GM21423 (cell line): ENCODE data around the gene SLC25A15.
"Not testable (repeated sequence)": the region's sequence is repeated elsewhere in the genome, so short reads cannot be mapped to it uniquely, and the experiment has no call there.

Source experiments
- ATAC-seq: cut with Tn5 transposase; IDR thresholded peaks from one replicate; pipeline ENCODE4 v1.9.1; 2021; ENCODE audit warnings: mild to moderate bottlenecking, moderate library complexity; ENCODE audit not compliant: unreplicated experiment

Gene SLC25A15

GRCh38 chr13:40780822-40781401 lies 8.5 kb upstream of the SLC25A15 start:
- ATAC-seq = no peak

GRCh38 chr13:40781717-40782116 lies 7.7 kb upstream of the SLC25A15 start:
- no peak for ATAC-seq

GRCh38 chr13:40782971-40783370 lies 6.4 kb upstream of the SLC25A15 start:
- ATAC-seq = not testable (repeated sequence)

GRCh38 chr13:40784540-40784939 lies 4.9 kb upstream of the SLC25A15 start:
- ATAC-seq = no peak

GRCh38 chr13:40786568-40786996 lies 2.8 kb upstream of the SLC25A15 start:
- ATAC-seq = no peak

GRCh38 chr13:40787062-40787461 lies 2.3 kb upstream of the SLC25A15 start:
- no peak for ATAC-seq

GRCh38 chr13:40788540-40789274 lies 704 bp upstream of the SLC25A15 start:
- not testable (repeated sequence) for ATAC-seq

- no peak for ATAC-seq
These were observed 774 bp downstream of the SLC25A15 start for GRCh38 chr13:40790154-40790616.

- ATAC-seq = no peak
These were observed 3.1 kb downstream of the SLC25A15 start for GRCh38 chr13:40792284-40793051.

GRCh38 chr13:40793339-40793738 lies 3.9 kb downstream of the SLC25A15 start:
- no peak for ATAC-seq

- no peak for ATAC-seq
These were observed 5.3 kb downstream of the SLC25A15 start for GRCh38 chr13:40794414-40795368.

- ATAC-seq = no peak
These were observed 7.2 kb downstream of the SLC25A15 start for GRCh38 chr13:40796649-40797048.

- ATAC-seq = no peak
These were observed 9.0 kb downstream of the SLC25A15 start for GRCh38 chr13:40798380-40798779.

GRCh38 chr13:40799508-40799907 lies 10.1 kb downstream of the SLC25A15 start:
- ATAC-seq = no peak

GRCh38 chr13:40800559-40800958 lies 11.1 kb downstream of the SLC25A15 start:
- ATAC-seq = no peak

- ATAC-seq = no peak
These were observed 12.1 kb downstream of the SLC25A15 start for GRCh38 chr13:40801255-40802217.

GRCh38 chr13:40803316-40803715 lies 13.9 kb downstream of the SLC25A15 start:
- no peak for ATAC-seq

GRCh38 chr13:40806241-40806640 lies 16.8 kb downstream of the SLC25A15 start:
- no peak for ATAC-seq

- ATAC-seq = no peak
These were observed 20.1 kb downstream of the SLC25A15 start for GRCh38 chr13:40809471-40809870.
